Measurements from ENCODE around the gene ABCG4. TPM values are rescaled to one million over a fixed set of nuclear protein-coding genes. Genes with fewer than 3 reads are reported as not detected.

ABCG4 gene
- total RNA-seq, 1 donor: 0.86 TPM

DNA sequence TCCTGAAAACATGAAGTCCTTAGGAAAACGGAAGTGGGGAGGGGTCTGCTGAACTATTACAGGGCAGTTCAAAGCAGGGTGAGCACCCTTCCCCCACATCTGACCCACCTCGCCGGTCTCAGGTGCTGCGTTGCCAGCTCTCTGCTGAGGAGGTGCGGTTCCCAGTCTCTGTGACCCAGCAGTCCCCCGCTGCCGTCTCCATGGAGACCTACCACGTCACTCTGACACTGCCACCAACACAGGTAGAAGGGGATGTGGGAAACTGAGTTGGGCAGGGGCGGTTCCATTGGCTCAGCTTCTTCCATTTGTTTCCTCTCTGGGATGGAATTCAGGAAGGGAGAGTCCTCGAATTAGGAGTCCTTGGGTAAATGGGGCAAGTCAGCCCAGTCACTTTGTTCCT is 38.4 kb upstream of the ABCG4 start:
- TF ChIP-seq, protein P1, sequence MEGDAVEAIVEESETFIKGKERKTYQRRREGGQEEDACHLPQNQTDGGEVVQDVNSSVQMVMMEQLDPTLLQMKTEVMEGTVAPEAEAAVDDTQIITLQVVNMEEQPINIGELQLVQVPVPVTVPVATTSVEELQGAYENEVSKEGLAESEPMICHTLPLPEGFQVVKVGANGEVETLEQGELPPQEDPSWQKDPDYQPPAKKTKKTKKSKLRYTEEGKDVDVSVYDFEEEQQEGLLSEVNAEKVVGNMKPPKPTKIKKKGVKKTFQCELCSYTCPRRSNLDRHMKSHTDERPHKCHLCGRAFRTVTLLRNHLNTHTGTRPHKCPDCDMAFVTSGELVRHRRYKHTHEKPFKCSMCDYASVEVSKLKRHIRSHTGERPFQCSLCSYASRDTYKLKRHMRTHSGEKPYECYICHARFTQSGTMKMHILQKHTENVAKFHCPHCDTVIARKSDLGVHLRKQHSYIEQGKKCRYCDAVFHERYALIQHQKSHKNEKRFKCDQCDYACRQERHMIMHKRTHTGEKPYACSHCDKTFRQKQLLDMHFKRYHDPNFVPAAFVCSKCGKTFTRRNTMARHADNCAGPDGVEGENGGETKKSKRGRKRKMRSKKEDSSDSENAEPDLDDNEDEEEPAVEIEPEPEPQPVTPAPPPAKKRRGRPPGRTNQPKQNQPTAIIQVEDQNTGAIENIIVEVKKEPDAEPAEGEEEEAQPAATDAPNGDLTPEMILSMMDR (IDR thresholded peaks at IDR 0.05; ENCODE audit: insufficient read depth, low read depth, low read length): no peak
- no peak for DNase-seq (ENCODE audit: low read depth)
- H3K4me3 ChIP-seq (ENCODE audit: low read depth, low read length): no peak overlapping the region

DNA sequence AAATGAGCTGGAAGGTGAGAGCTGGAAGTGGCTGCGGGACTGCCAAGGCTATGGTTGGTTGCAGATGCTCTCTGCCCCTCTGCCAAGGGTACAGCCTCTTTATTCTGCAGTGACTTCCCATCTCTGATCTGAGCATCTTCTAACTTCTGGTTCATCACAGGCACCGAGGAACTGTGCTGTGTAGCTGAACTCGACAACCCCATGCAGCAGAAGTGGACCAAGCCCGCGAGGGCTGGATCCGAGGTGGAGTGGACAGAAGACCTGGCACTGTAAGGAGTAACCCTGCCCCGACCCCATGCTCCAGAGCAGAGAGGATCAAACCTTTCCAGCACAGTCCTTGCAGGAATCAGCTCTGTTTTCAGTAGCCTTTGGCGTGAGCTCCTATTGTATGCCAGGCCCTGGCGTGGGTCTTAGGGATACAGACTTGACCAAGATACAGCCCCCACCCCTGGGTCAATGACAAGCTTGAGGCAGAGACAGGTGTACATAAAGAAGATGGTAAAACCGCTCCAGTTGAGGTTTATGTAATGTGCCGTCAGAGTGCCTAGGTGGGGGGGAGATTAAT is 37.4 kb upstream of the ABCG4 start:
- TF ChIP-seq, protein P1 (IDR thresholded peaks at IDR 0.05; ENCODE audit: insufficient read depth, low read depth, low read length): no peak
- no peak overlapping the region for H3K4me3 ChIP-seq (ENCODE audit: low read depth, low read length)
- no peak for DNase-seq (ENCODE audit: low read depth)

DNA sequence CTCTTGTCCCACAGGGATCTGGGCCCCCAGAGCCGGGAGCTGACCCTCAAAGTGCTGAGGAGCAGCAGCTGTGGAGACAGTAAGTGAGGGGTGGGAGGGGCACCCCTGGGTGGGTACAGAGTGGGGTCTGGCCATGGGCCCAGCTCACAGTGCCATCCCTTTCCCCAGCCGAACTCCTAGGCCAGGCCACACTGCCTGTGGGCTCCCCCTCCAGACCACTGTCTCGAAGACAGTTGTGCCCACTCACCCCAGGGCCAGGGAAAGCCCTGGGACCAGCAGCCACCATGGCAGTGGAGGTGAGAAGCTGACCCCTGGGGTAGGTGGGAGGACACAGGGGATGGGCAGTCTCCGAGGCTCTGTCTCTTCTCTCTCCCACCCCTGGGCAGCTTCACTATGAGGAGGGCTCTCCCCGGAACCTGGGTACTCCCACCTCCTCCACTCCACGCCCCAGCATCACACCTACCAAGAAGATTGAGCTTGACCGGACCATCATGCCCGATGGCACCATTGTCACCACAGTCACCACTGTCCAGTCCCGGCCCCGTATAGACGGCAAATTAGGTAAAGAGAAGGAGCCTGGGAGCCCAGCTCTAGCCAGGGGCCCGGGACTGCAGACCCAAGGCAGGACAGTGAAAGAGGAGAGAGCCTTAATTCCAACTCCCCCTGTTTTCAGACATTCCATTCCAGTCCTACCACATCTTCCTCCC is 36.4 kb upstream of the ABCG4 start:
- TF ChIP-seq, protein P1 (IDR thresholded peaks at IDR 0.05; ENCODE audit: insufficient read depth, low read depth, low read length): no peak
- DNase-seq (ENCODE audit: low read depth): no peak
- H3K4me3 ChIP-seq (ENCODE audit: low read depth, low read length): no peak overlapping the region

DNA sequence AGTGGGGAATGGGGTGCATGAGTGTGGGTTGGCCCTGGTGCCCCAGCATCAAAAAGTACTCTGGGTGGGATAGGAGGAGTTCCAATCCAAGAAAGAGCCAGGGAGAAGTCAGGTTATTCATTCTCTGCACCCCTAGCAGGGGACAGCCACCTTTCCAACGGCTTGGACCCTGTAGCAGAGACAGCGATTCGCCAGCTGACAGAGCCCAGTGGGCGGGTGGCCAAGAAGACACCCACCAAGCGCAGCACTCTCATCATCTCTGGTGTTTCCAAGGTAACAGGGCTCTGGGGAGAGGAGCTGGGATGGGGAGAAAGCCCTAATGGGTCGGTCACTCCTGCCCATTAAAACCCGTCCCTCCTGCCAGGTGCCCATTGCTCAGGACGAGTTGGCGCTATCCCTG is 35.1 kb upstream of the ABCG4 start:
- no peak for DNase-seq (ENCODE audit: low read depth)
- TF ChIP-seq, protein P1 (IDR thresholded peaks at IDR 0.05; ENCODE audit: insufficient read depth, low read depth, low read length): no peak
- H3K4me3 ChIP-seq (ENCODE audit: low read depth, low read length): no peak overlapping the region

DNA sequence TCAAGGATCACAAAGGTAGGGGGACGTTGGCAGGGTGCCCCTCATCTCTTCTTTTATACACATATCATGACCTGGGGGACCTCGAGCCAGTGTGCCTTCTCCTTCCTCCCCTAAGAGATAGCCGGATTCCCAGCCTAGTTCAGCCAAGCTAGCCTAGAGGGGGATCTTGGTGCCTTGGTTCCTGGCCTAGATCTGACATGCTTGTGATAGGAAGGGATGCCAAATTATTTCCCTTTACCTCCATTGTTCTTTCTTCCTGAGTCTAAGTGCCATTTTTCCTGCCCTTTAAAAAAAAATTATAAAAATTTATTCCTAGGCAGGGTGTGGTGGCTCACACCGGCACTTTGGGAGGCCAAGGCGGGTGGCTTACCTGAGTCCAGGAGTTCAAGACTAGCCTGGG is 34.5 kb upstream of the ABCG4 start:
- H3K4me3 ChIP-seq (ENCODE audit: low read depth, low read length): no peak overlapping the region
- TF ChIP-seq, protein P1 (IDR thresholded peaks at IDR 0.05; ENCODE audit: insufficient read depth, low read depth, low read length): no peak
- no peak for DNase-seq (ENCODE audit: low read depth)

DNA sequence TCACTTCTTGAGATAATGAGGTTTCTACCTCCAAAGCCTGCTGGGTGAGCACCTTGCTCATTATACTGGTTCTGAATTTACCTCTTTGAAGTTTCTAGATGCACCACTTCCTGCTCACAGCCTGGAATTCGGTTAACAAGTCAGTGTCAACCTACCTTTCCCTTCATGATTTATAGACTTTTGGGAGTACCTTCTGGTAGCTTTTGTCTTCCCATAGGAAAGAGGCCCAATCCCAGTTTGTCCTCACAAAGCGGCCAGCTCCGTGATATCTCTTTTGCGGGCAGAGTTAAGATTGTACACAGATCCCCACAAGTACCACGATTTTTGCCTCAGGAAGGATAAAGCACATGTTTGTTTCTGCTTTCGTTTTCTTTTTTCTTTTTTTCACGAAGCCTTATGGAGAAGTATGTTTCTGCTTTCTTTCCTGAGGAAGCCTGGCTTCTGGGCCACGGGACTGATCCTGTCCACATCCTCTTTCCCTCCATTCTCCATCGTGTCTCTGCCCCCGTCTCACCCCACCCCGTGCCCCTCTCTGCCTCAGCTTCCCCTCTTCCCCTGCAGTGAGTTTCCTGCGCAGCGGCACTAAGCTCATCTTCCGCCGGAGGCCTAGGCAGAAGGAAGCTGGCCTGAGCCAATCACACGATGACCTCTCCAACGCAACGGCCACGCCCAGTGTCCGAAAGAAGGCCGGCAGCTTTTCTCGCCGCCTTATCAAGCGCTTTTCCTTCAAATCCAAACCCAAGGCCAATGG is 33.2 kb upstream of the ABCG4 start:
- no peak overlapping the region for H3K4me3 ChIP-seq (ENCODE audit: low read depth, low read length)
- TF ChIP-seq, protein P1 (IDR thresholded peaks at IDR 0.05; ENCODE audit: insufficient read depth, low read depth, low read length): no peak
- peak; percentile 41 for DNase-seq (ENCODE audit: low read depth)

Data from fibroblast of villous mesenchyme (primary cell).